Motor neuron (in vitro differentiated cells): Measurements from ENCODE around the gene RNF38. TPM values are rescaled to one million over a fixed set of nuclear protein-coding genes. Genes with fewer than 3 reads are reported as not detected.
"Not testable (repeated sequence)": the region's sequence is repeated elsewhere in the genome, so short reads cannot be mapped to it uniquely, and the experiment has no call there.

Experiments used
- ATAC-seq, 8 experiments: fragments of 200-7000 bp; cut with Tn5 transposase; replicated peaks in 6 of 8; 2 replicates each; pipeline ENCODE4 v1.8.0; 2021; ENCODE audit warnings: mild to moderate bottlenecking in 8 of 8, moderate library complexity in 8 of 8
- H3K27ac ChIP-seq, 2 donors: fragments of 250-450 bp; sonication (Bioruptor Pico); 2 replicates each; pipeline ENCODE4 v1.9.0; 2021; ENCODE audit warnings: antibody characterized with exemption in 2 of 2, mild to moderate bottlenecking in 2 of 2, moderate library complexity in 1 of 2
- H3K4me1 ChIP-seq, 2 donors: fragments of 250-450 bp; sonication (Bioruptor Pico); replicated peaks in 1 of 2; 2 replicates each; pipeline ENCODE4 v1.6.1; 2021; ENCODE audit warnings: antibody characterized with exemption in 2 of 2, mild to moderate bottlenecking in 2 of 2, moderate library complexity in 1 of 2
- H3K4me3 ChIP-seq, 5 donors: fragments of 250-450 bp; sonication (Bioruptor Pico); 2 replicates each; pipeline ENCODE4 v1.9.0; 2021; ENCODE audit warnings: antibody characterized with exemption in 5 of 5, mild to moderate bottlenecking in 5 of 5, moderate library complexity in 4 of 5
- WGBS, 10 experiments: fragments of 450-650 bp; shearing (Covaris generic); methylation state at CpG; one replicate each; pipeline ENCODE4 v1.0.0; 2022; 5-methylcytosine and 5-hydroxymethylcytosine counted together
- in situ Hi-C, 9 experiments: fragments of 400-800 bp; cut with MboI; loops; one replicate each; pipeline ENCODE4 v1.15.0; 2021; ENCODE audit warnings: low sequenced_read_pairs in 9 of 9, low pct_unique_long_range_greater_than_20kb in 2 of 9; ENCODE audit not compliant: unreplicated experiment in 9 of 9
- total RNA-seq, 8 experiments: library from RNA; unstranded; fragments of 300-600 nt; gene quantifications; 2 replicates each; pipeline versions ENCODE4 v1.2.3 to v1.2.4, GENCODE V29; 2022

Gene RNF38
- total RNA-seq, 8 experiments from 2014 or later: 5.2 to 37.1 (median 24.0) TPM

- Histone ChIP-seq H3K4me1 (peaks cover 0 to 3% of the 10 kb centered on the region in 2 donors), H3K4me3 (no peak overlapping the region), H3K27ac (no peak overlapping the region)
- no peak for ATAC-seq
- 81 to 100% (median 100%) methylated on average over 1 to 4 of the region's 4 CpGs; no CpG with 5 or more reads in 1 of the 10 experiments for WGBS, 10 experiments
- in situ Hi-C loops: no loop called here
Observed at GRCh38 chr9:36431078-36431477, 31.0 kb upstream of the RNF38 start.

- no peak overlapping the region for H3K27ac ChIP-seq
- H3K4me3 ChIP-seq: no peak overlapping the region
- peaks cover 0 to 3% of the 10 kb centered on the region in 2 donors for H3K4me1 ChIP-seq
- in situ Hi-C loops: no loop called here
- no peak for ATAC-seq
Observed at GRCh38 chr9:36426945-36427344, 26.9 kb upstream of the RNF38 start.

GRCh38 chr9:36426348-36426747 lies 26.3 kb upstream of the RNF38 start:
- no peak overlapping the region for H3K27ac ChIP-seq
- 72 to 100% (median 98%) methylated on average over 1 to 5 of the region's 5 CpGs for WGBS, 10 experiments
- peaks cover 0 to 3% of the 10 kb centered on the region in 2 donors for H3K4me1 ChIP-seq
- ATAC-seq: no peak
- in situ Hi-C loops: no loop called here
- no peak overlapping the region for H3K4me3 ChIP-seq

GRCh38 chr9:36424289-36425055 lies 24.4 kb upstream of the RNF38 start:
- in situ Hi-C loops: loop anchor here in 4 of 9 experiments (25.0 kb wide), 4 partner anchors 113 to 313 kb away; partner anchors contain the start of gene MELK (in 3 of the 4)
- no peaks in the 10 kb centered on the region for H3K4me1 ChIP-seq
- ATAC-seq: peak in 1 of 8 experiments; percentile 38
- H3K4me3 ChIP-seq: no peak overlapping the region
- no peak overlapping the region for H3K27ac ChIP-seq
- 60 to 100% (median 75%) methylated on average over 1 to 7 of the region's 8 CpGs for WGBS, 10 experiments

GRCh38 chr9:36423206-36423605 lies 23.1 kb upstream of the RNF38 start:
- 60 to 100% (median 83%) methylated on average over 1 to 3 of the region's 3 CpGs; no CpG with 5 or more reads in 3 of the 10 experiments for whole genome bisulfite sequencing, 10 experiments

GRCh38 chr9:36416890-36417289 lies 16.8 kb upstream of the RNF38 start:
- no peaks in the 10 kb centered on the region for H3K4me1 ChIP-seq
- no peak for ATAC-seq
- 88 to 100% (median 96%) methylated on average over 1 to 9 of the region's 9 CpGs; no CpG with 5 or more reads in 2 of the 10 experiments for WGBS, 10 experiments
- no peak overlapping the region for H3K4me3 ChIP-seq
- in situ Hi-C loops: loop anchor here in 4 of 9 experiments (25.0 kb wide), 4 partner anchors 120 to 320 kb away; partner anchors contain the start of gene MELK (in 3 of the 4)
- H3K27ac ChIP-seq: no peak overlapping the region

More at GRCh38 chr9:36423206-36423605, 23.1 kb upstream of the RNF38 start:
- Histone ChIP-seq H3K27ac (no peak overlapping the region), H3K4me3 (no peak overlapping the region), H3K4me1 (no peaks in the 10 kb centered on the region)
- in situ Hi-C loops: loop anchor here in 4 of 9 experiments (25.0 kb wide), 4 partner anchors 114 to 314 kb away; partner anchors contain the start of gene MELK (in 3 of the 4)
- peak in 1 of 8 experiments; percentile 16 for ATAC-seq

GRCh38 chr9:36415822-36416525 lies 15.9 kb upstream of the RNF38 start:
- no peak overlapping the region for H3K27ac ChIP-seq
- 69 to 100% (median 100%) methylated on average over 1 to 3 of the region's 11 CpGs; no CpG with 5 or more reads in 1 of the 10 experiments for WGBS, 10 experiments
- in situ Hi-C loops: loop anchor here in 4 of 9 experiments (25.0 kb wide), 4 partner anchors 121 to 321 kb away; partner anchors contain the start of gene MELK (in 3 of the 4)
- H3K4me3 ChIP-seq: no peak overlapping the region
- peak in 1 of 8 experiments; percentile 16 for ATAC-seq
- H3K4me1 ChIP-seq: no peaks in the 10 kb centered on the region

GRCh38 chr9:36411410-36411809 lies 11.3 kb upstream of the RNF38 start:
- not testable (repeated sequence) for H3K4me3 ChIP-seq, H3K4me1 ChIP-seq, ATAC-seq, H3K27ac ChIP-seq
- 50 to 100% (median 100%) methylated on average over 1 to 3 of the region's 3 CpGs; no CpG with 5 or more reads in 1 of the 10 experiments for WGBS, 10 experiments
- in situ Hi-C loops: loop anchor here in 4 of 9 experiments (25.0 kb wide), 4 partner anchors 126 to 326 kb away; partner anchors contain the start of gene MELK (in 3 of the 4)

- in situ Hi-C loops: loop anchor here in 8 of 9 experiments (5.0 to 25.0 kb wide), 8 partner anchors 38 to 328 kb away; partner anchors contain the start of gene MELK (in 3 of the 8)
- WGBS, 10 experiments: 80 to 100% (median 100%) methylated on average over 1 to 4 of the region's 4 CpGs; no CpG with 5 or more reads in 1 of the 10 experiments
- H3K4me1 ChIP-seq, H3K4me3 ChIP-seq, ATAC-seq, H3K27ac ChIP-seq: not testable (repeated sequence)
Observed at GRCh38 chr9:36409076-36409475, 9.0 kb upstream of the RNF38 start.

- Histone ChIP-seq H3K4me3 (no peak overlapping the region), H3K27ac (no peak overlapping the region), H3K4me1 (peaks cover 0 to 3% of the 10 kb centered on the region in 2 donors)
- peak; percentile 76 to 92 (median 86) for ATAC-seq
- in situ Hi-C loops: loop anchor here in 8 of 9 experiments (5.0 to 25.0 kb wide), 8 partner anchors 40 to 330 kb away; partner anchors contain the start of gene MELK (in 3 of the 8)
- 0 to 51% (median 4%) methylated on average over 1 to 3 of the region's 4 CpGs; no CpG with 5 or more reads in 3 of the 10 experiments for WGBS, 10 experiments
Observed at GRCh38 chr9:36407122-36407723, 7.2 kb upstream of the RNF38 start.

- 66 to 100% (median 90%) methylated on average over 2 to 3 of the region's 3 CpGs; no CpG with 5 or more reads in 1 of the 10 experiments for WGBS, 10 experiments
- no peak overlapping the region for H3K27ac ChIP-seq
Observed at GRCh38 chr9:36402536-36402935, 2.5 kb upstream of the RNF38 start.

GRCh38 chr9:36401897-36402480 lies 1.9 kb upstream of the RNF38 start:
- H3K4me3 ChIP-seq: peak overlapping the region in 1 of 5 donors; percentile 85
- 75 to 100% (median 90%) methylated on average over 1 to 3 of the region's 3 CpGs; no CpG with 5 or more reads in 1 of the 10 experiments for WGBS, 10 experiments
- in situ Hi-C loops: loop anchor here in 7 of 9 experiments (10.0 to 25.0 kb wide), 6 partner anchors 135 to 335 kb away; partner anchors contain the start of gene MELK (in 3 of the 7)
- ATAC-seq: no peak
- peaks cover 8 to 14% of the 10 kb centered on the region in 2 donors for H3K4me1 ChIP-seq
- peak overlapping the region in 1 of 2 donors; percentile 40 for H3K27ac ChIP-seq

More at GRCh38 chr9:36402536-36402935, 2.5 kb upstream of the RNF38 start:
- ATAC-seq: no peak
- in situ Hi-C loops: loop anchor here in 7 of 9 experiments (10.0 to 25.0 kb wide), 6 partner anchors 135 to 335 kb away; partner anchors contain the start of gene MELK (in 3 of the 7)
- Histone ChIP-seq H3K4me3 (no peak overlapping the region), H3K4me1 (peaks cover 8 to 17% of the 10 kb centered on the region in 2 donors)
